GM12891 (cell line): ENCODE results near the gene HAND1.

Experiments used
- PAX5 ChIP-seq: IDR thresholded peaks from 2 replicates; pipeline ENCODE4 v1.6.1; 2011; ENCODE audit warnings: low read length, moderate library complexity, mild to moderate bottlenecking; ENCODE audit not compliant: insufficient read depth, severe bottlenecking
- POLR2A ChIP-seq: IDR thresholded peaks from 2 replicates; pipeline ENCODE4 v1.6.1; 2011; ENCODE audit warnings: low read depth, low read length, control low read depth
- POLR2AphosphoS5 ChIP-seq: IDR thresholded peaks from 2 replicates; pipeline ENCODE4 v1.6.1; 2011; ENCODE audit warnings: low read depth, low read length, control low read depth
- SPI1 ChIP-seq: IDR thresholded peaks from 2 replicates; pipeline ENCODE4 v1.6.1; 2011; ENCODE audit warnings: low read depth, low read length, control low read depth
- TAF1 ChIP-seq: IDR thresholded peaks from 2 replicates; pipeline ENCODE4 v1.6.1; 2011; ENCODE audit warnings: low read depth, low read length, control low read depth

GRCh38 chr5:154526231-154527226 is 48.5 kb upstream of the HAND1 start:
- no peak for TF ChIP-seq POLR2A
- TF ChIP-seq TAF1: no peak
- no peak for TF ChIP-seq POLR2AphosphoS5
- no peak for TF ChIP-seq PAX5
- no peak for TF ChIP-seq SPI1
